Activated naive CD4-positive, alpha-beta T cell treated with anti-CD3 and anti-CD28 coated beads, Interleukin-2, amount 50 U/mL, for 72 hours (primary cell): ENCODE data around the gene OR2H2. TPM values are rescaled to one million over a fixed set of nuclear protein-coding genes. Genes with fewer than 3 reads are reported as not detected.

ENCODE experiments used
- ATAC-seq, 2 donors: fragments of 150-1000 bp; cut with Tn5 transposase; 2 replicates each; pipeline ENCODE4 v1.10.0; 2021; ENCODE audit warnings: mild to moderate bottlenecking in 2 of 2, moderate library complexity in 2 of 2
- DNase-seq, 2 donors: peaks; one replicate each; pipeline ENCODE4 v3.0.0; 2021 to 2022; ENCODE audit warnings: low spot score in 2 of 2
- H3K27ac Mint-ChIP-seq, 2 donors: one replicate each; pipeline ENCODE4 v1.8.0; 2022; ENCODE audit warnings: mild to moderate bottlenecking in 2 of 2, mixed read lengths in 2 of 2
- H3K36me3 Mint-ChIP-seq, 2 donors: one replicate each; pipeline ENCODE4 v1.8.0; 2022; ENCODE audit warnings: mixed read lengths in 2 of 2
- H3K9me3 Mint-ChIP-seq, 2 donors: one replicate each; pipeline ENCODE4 v1.8.0; 2022; ENCODE audit warnings: mixed read lengths in 2 of 2
- total RNA-seq, 2 donors: library from RNA; stranded (reverse); gene quantifications; one replicate each; pipeline ENCODE4 v1.2.3, GENCODE V29; 2022

Gene OR2H2
- total RNA-seq: not detected

DNA sequence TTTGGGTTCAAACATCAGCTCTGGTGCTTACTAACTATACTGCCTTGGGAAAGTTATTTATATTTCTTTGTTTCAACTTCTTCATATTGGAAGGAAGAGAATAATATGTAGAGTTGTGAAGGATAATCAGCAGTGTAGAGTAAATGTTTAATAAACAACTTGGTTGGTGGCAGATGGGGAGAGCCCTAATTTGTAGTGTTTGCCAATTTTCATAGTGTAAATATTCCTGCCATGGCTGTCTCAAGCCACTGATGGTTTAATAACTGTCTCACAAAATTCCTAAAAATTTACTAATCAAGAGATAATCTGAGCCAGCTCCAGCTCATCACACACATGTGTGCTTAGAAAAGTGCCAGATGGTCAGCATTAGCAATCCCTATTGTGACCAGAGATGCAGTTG is at the start of gene OR2H2:
Gene OR2H2, plus strand, starts transcription at position 301 of the 400 bp plus-strand sequence. CDS start 2,824 bp downstream, outside the sequence.
- no peak for ATAC-seq
- no peaks in the 10 kb centered on the region for H3K36me3 Mint-ChIP-seq
- no peak for DNase-seq
- H3K27ac Mint-ChIP-seq: no peak within 1 kb of the TSS
- H3K9me3 Mint-ChIP-seq: no peaks in the 10 kb centered on the region

DNA sequence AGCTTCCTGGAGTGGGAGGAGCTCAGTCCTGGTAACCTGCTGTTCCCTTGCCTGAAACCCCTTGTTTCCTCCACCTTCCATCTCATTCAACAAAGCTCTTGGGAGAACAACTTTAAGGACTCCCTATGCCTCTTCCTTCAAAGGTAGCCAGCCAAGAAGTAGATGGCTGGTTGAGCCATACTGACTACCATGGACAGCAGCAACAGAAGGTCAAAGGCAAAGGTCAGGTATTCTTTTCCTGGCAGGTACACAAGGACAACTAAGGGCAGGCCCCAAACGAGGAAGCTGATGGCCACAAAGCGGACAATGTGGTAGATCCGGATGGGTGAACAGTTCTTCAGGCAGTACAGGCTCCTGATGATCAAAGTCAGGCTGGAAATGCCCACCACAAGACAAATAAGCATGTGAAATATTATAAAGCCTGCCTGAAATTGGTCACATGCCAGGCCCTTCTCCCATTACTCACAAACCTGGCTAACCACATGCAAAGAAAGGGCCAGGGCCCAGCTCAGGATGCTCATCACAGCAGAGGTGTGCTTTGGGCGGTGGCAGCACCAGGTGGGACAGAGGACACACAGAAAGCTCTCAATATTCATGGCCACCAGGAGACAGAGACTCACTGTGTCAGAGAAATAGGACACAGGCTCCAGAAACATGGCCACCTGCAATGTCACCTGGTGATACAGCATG is 47.1 kb upstream of the OR2H2 start:
- Mint-ChIP-seq H3K9me3 (no peaks in the 10 kb centered on the region), H3K27ac (no peak overlapping the region), H3K36me3 (no peaks in the 10 kb centered on the region)
- no peak for ATAC-seq
- DNase-seq: no peak

DNA sequence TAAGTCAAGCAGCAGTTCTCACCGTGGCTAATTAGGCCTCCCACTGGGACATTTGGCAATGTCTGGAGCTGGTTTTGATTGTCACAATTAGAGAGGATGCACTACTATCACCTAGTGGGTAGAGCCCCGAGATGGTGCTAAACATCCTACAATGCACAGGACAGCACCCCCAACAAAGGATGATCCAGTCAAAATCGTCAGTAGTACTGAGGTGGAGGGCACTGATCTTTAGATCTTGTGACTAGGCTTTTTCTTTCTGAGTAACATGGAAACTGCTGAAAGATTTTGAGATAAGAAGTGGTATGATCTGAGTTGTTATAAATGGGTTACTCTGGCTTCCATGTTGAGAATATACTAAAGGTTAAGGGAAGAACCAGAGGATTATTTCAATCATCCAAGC is 37.3 kb upstream of the OR2H2 start:
- Mint-ChIP-seq H3K36me3 (peaks cover 0 to 4% of the 10 kb centered on the region in 2 donors), H3K27ac (no peak overlapping the region), H3K9me3 (no peaks in the 10 kb centered on the region)
- ATAC-seq: peak; percentile 70 to 93
- DNase-seq: no peak

DNA sequence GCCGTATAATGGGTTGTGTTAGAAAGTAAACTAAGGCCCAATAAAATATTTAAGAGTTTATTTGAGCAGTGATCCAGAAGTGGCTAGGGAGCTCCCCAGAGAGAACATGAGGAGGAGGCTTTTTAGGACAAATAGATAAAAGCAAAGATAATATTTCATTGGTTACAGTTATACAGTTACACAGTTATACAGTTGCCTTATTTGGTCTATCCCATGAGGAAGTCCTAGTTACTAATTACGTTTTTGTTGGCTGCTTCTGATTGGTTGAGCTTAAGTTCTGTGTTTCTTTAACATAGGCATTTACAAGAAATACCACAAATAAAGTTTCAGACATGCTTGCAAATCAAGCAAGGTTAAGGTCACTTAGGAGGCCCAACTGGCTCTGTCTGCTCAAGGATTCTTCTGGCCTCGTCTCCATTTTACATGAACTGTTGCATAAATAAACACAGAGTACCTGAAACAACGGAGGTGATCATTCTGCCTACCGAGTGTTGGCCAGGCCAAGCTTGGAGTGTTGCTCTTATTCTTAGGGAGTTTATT is 32.3 kb upstream of the OR2H2 start:
- H3K27ac Mint-ChIP-seq: peak overlapping the region; percentile 68 to 93
- peaks cover 0 to 16% of the 10 kb centered on the region in 2 donors for H3K36me3 Mint-ChIP-seq
- H3K9me3 Mint-ChIP-seq: no peaks in the 10 kb centered on the region
- DNase-seq: peak in 1 of 2 donors; percentile 23
- peak; percentile 69 to 75 for ATAC-seq

DNA sequence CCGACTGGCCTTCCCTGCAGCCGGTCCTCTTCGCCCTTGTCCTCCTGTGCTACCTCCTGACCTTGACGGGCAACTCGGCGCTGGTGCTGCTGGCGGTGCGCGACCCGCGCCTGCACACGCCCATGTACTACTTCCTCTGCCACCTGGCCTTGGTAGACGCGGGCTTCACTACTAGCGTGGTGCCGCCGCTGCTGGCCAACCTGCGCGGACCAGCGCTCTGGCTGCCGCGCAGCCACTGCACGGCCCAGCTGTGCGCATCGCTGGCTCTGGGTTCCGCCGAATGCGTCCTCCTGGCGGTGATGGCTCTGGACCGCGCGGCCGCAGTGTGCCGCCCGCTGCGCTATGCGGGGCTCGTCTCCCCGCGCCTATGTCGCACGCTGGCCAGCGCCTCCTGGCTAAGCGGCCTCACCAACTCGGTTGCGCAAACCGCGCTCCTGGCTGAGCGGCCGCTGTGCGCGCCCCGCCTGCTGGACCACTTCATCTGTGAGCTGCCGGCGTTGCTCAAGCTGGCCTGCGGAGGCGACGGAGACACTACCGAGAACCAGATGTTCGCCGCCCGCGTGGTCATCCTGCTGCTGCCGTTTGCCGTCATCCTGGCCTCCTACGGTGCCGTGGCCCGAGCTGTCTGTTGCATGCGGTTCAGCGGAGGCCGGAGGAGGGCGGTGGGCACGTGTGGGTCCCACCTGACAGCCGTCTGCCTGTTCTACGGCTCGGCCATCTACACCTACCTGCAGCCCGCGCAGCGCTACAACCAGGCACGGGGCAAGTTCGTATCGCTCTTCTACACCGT is 31.5 kb upstream of the OR2H2 start:
- ATAC-seq (peak; percentile 64 to 71), DNase-seq (peak in 1 of 2 donors; percentile 36)
- Mint-ChIP-seq H3K36me3 (peaks cover 0 to 16% of the 10 kb centered on the region in 2 donors), H3K27ac (peak overlapping the region; percentile 68 to 93), H3K9me3 (no peaks in the 10 kb centered on the region)

DNA sequence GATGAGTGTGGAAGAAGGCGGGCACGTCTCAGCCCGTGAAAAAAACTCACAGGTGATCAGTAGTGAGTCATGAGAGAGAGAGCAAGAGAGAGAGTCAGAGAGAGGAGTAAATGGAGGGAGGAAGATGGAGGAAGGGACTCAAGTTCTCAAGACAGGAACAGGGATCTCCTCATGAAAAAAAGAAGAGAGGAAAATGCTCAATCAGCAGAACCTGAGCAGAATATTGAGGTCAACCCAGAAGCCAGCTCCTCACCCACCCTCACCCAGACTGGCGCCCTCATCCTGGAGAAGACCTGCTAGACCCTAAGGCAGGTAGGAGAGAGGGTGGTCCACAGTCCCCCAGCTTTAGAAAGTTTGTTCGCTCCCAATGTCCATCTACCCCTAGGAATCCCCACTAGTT is 30.2 kb upstream of the OR2H2 start:
- H3K36me3 Mint-ChIP-seq: peaks cover 0 to 16% of the 10 kb centered on the region in 2 donors
- H3K27ac Mint-ChIP-seq: no peak overlapping the region
- H3K9me3 Mint-ChIP-seq: no peaks in the 10 kb centered on the region

DNA sequence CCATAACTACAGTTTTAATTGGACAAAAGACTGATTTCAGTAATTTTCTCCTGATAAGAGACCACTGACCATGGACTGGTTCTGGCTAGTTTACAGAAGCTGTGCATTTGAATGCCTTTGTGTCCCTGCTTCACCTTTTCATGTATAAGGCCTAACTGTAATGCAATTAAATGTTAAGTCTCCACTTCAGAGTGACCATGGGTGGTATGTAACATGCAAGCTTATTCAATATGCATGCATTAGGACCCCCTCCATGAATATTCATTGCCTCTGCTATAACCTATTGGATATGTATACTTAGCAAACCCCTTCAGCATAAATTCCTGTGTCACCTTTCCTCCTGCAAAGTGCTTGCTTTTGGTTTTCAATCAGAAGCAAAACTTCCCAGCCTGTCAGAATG is 27.6 kb upstream of the OR2H2 start:
- DNase-seq: no peak

More for the DNA sequence above, 30.2 kb upstream of the OR2H2 start:
- ATAC-seq: no peak
- DNase-seq: no peak

DNA sequence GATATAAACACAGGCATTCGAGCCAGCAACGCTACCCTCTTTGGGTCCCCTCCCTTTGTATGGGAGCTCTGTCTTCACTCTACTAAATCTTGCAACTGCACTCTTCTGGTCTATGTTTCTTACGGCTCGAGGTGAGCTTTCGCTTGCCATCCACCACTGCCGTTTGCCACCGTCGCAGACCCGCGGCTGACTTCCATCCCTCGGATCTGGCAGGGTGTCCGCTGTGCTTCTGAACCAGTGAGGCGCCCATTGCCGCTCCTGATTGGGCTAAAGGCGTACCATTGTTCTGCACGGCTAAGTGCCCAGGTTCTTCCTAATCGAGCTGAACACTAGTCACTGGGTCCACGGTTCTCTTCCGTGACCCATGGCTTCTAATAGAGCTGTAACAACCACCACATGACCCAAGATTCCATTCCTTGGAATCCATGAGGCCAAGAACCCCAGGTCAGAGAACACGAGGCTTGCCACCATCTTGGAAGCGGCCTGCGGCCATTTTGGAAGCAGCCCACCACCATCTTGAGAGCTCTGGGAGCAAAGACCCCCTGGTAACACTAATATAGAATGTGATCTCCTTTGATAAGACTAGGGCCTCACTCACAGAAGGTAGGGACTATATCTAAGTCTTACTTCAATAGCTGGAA is 26.4 kb upstream of the OR2H2 start:
- ATAC-seq (no peak), DNase-seq (no peak)
- Mint-ChIP-seq H3K27ac (no peak overlapping the region), H3K9me3 (peaks cover 0 to 7% of the 10 kb centered on the region in 2 donors), H3K36me3 (peaks cover 6 to 11% of the 10 kb centered on the region in 2 donors)

More for the DNA sequence above, 27.6 kb upstream of the OR2H2 start:
- no peak overlapping the region for H3K27ac Mint-ChIP-seq
- H3K9me3 Mint-ChIP-seq: peaks cover 0 to 7% of the 10 kb centered on the region in 2 donors
- ATAC-seq: no peak
- peaks cover 6 to 16% of the 10 kb centered on the region in 2 donors for H3K36me3 Mint-ChIP-seq

DNA sequence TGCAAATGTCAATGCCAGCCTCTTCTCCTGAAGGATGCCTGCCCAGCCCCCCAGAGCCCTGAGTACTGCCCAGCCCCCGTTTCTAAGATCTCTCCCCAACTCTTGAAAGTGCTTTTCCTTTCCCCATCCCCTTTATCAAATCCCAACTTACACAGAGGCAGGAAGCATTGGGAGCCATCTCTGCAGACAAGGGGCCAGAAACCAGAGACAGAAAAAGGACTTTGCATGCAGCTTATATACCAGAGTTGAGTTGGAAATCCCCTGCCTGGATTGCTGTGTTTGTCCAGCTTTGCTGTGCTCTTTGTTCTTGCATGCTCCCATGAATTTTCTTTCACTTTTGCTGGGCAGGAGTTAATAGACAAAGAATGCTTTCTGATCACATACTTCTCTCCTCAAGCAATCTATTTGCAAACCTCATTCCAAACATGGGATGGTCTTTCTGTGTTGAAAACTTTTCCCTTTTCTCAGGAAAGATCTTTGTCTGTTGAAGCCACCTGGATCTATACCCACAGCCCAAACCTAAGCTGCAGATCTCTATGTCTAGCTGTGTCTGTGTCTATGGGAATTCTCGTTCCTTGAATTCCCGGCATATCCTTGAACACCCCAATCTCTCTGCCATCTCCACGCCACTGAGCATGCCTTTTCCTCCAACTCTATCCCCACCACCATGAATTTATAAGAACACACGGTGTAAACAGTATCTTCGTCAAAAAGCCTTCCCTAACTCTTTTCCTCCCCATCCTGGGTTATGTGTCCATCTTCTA is 25.2 kb upstream of the OR2H2 start, which contains the start of gene UBD:
Gene UBD, minus strand, starts transcription at position 209 of the 764 bp plus-strand sequence. Its CDS starts 31 bp downstream, at position 178.
- H3K36me3 Mint-ChIP-seq: peaks cover 0 to 6% of the 10 kb centered on the region in 2 donors
- no peak for DNase-seq
- ATAC-seq: no peak
- H3K27ac Mint-ChIP-seq: no peak within 1 kb of the TSS
- peaks cover 0 to 7% of the 10 kb centered on the region in 2 donors for H3K9me3 Mint-ChIP-seq

DNA sequence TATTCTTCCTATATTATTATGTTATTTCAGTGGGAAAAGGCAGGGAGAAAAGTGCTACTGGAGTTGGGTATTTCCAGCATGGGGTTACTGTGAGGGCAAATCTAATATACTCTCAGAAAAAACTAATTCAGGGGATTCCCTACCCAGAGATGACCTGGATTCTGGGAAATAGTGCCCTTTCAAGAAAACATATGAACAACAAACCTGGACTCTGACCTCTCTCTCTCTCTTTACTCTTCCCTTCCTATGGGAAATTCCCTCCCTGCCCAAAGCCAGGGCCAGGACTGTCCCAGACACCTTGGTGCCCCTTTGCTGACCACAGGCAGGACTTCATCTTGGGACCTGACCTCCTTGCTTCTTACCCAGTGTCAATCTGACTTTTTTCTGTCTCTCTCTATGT is 23.8 kb upstream of the OR2H2 start:
- Mint-ChIP-seq H3K9me3 (peaks cover 0 to 7% of the 10 kb centered on the region in 2 donors), H3K36me3 (peaks cover 0 to 6% of the 10 kb centered on the region in 2 donors), H3K27ac (no peak overlapping the region)
- ATAC-seq (peak in 1 of 2 donors; percentile 63), DNase-seq (no peak)

DNA sequence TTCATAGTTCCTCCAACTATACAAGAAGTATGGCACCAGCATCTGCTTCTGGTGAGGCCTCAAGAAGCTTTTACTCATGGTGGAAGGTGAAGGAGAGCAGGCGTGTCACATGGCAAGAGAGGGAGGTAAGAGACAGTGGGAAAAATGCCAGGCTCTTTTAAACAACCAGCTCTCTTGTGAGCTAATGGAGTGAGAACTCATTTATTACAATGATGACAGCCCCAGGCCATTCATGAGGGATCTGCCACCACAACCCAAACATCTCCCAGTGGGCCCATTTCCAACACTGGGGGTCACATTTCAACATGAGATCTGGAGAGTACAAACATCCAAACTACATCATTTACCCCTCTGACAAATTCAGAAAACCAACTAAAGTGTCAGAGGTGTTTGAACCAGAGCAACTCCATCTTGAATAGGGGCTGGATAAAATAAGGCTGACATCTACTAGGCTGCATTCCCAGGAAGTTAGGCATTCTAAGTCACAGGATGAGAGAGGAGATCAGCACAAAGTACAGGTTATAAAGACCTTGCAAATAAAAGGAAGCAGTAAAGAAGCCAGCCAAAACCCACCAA is 23.2 kb upstream of the OR2H2 start:
- H3K27ac Mint-ChIP-seq: no peak overlapping the region
- peaks cover 0 to 7% of the 10 kb centered on the region in 2 donors for H3K9me3 Mint-ChIP-seq
- no peak for DNase-seq
- no peak for ATAC-seq
- peaks cover 0 to 6% of the 10 kb centered on the region in 2 donors for H3K36me3 Mint-ChIP-seq

DNA sequence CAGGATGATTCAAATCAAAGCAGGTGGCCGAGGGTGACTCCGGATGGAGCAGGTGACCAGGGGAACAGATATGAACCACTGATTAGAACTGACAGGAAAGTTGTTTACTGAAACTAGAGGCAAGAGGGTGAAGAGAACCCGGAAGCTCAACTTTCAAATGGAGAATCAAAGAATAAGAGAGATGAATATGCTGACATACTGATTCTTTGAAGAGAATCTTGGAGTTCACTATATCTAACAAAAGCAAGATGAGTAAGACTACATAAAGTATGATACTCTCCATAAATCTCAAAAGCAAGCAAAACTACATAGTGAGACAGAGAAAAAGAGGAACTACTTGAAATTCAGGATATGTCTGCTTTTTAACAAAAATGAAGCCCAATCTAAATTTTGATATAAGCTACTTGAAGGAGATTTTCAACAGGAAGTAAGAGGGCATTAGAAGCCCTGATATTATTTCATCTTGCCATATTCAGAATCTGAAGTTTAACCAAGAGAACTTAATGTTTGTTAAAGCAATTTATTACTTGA is 21.4 kb upstream of the OR2H2 start:
- Mint-ChIP-seq H3K9me3 (peaks cover 0 to 7% of the 10 kb centered on the region in 2 donors), H3K36me3 (peaks cover 0 to 6% of the 10 kb centered on the region in 2 donors), H3K27ac (no peak overlapping the region)
- ATAC-seq (peak; percentile 24 to 29), DNase-seq (no peak)

DNA sequence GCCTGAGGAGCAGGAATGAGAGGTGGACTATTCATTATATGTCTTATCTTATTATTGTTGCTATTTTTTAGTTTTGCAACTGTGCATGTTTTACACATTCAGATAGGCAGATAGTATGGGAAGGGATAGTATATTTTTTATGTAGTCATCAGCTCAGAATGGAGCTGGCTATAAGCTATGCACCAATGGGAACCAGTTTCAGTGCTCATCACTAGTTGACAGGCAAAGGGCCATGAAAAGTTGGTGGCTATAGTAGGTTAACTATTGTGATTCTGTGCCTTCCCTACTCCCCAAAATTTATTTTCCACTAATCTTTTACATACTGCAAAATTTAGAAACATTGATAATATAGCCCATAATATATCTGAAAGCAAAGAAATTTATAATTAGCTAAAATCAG is 20.0 kb upstream of the OR2H2 start:
- no peak for ATAC-seq
- H3K9me3 Mint-ChIP-seq: peaks cover 0 to 7% of the 10 kb centered on the region in 2 donors
- no peak overlapping the region for H3K27ac Mint-ChIP-seq
- no peak for DNase-seq
- peaks cover 0 to 6% of the 10 kb centered on the region in 2 donors for H3K36me3 Mint-ChIP-seq

DNA sequence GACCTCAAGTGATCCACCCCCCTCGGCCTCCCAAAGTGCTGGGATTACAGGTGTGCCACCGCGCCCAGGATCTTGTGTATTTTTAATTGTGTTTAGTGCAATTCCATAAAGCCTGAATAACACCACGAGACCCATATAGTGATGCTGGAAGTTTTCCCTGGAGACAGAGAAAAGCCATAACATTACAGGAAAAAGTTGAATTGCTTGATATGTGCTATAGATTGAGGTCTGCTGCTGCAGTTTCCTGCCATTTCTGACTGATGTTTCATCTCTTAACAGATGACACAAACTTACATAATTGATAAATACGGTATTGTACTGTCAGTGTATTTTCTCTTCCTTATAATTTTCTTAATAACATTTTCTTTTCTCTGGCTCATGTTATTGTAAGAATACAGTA is 18.1 kb upstream of the OR2H2 start:
- Mint-ChIP-seq H3K9me3 (peaks cover 0 to under 1% of the 10 kb centered on the region in 2 donors), H3K27ac (no peak overlapping the region)

DNA sequence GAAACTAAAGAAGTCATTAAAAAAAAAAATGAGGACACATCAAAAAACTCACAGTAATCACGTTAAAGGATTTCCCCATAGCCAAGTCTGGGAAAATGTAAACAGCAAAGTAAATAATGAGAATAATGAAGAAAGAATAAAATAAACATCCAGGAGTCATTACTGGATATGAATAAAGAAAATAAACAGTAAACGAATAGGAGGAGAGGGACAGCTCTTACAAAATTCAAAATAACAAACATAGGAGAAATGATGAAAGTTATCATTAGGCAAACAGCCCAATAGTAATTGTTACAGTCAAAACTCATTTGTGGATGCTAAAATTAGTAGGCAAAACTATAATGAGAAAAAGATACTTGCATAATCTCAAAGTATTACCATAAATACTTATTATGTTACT is 17.4 kb upstream of the OR2H2 start:
- no peak for ATAC-seq

More for the DNA sequence above, 18.1 kb upstream of the OR2H2 start:
- peaks cover 0 to 1% of the 10 kb centered on the region in 2 donors for H3K36me3 Mint-ChIP-seq
- ATAC-seq (no peak), DNase-seq (no peak)

More for the DNA sequence above, 17.4 kb upstream of the OR2H2 start:
- H3K9me3 Mint-ChIP-seq: no peaks in the 10 kb centered on the region
- no peak overlapping the region for H3K27ac Mint-ChIP-seq
- no peak for DNase-seq
- no peaks in the 10 kb centered on the region for H3K36me3 Mint-ChIP-seq
